ENCODE measurements around the gene SPSB3.

Gene SPSB3

GRCh38 chr16:1830213-1830612 is 47.8 kb upstream of the SPSB3 start (continued):
- TF ChIP-seq ZNF660 (tag by site-specific recombination; IDR thresholded peaks at IDR 0.05) (no peak), ZNF792 (tag by site-specific recombination; IDR thresholded peaks at IDR 0.05) (no peak), ZNF10 (tag by site-specific recombination; IDR thresholded peaks at IDR 0.05) (no peak), AEBP2 (tag by site-specific recombination; IDR thresholded peaks at IDR 0.05; ENCODE audit: borderline replicate concordance) (no peak), MEIS1 (CRISPR knock-in tag; IDR thresholded peaks at IDR 0.05; ENCODE audit: borderline replicate concordance) (no peak), ZNF555 (tag by site-specific recombination; conservative IDR thresholded peaks at IDR 0.05) (no peak), ZNF121 (tag by site-specific recombination; IDR thresholded peaks at IDR 0.05) (no peak)

- H3K27ac ChIP-seq (ENCODE audit: extremely low read depth, low read depth, low read length), result no peak overlapping the region
- H3K36me3 ChIP-seq (ENCODE audit: control insufficient read depth in 2 of 2, insufficient read depth in 1 of 2, low read length in 2 of 2), result peaks cover 0 to 15% of the 10 kb centered on the region in 2 experiments; a peak in 2 of 3 replicates
- no peaks in the 10 kb centered on the region for H3K4me1 ChIP-seq (ENCODE audit: control insufficient read depth, insufficient read depth, low read length)
- no peaks in the 10 kb centered on the region for H3K9me3 ChIP-seq (ENCODE audit: control insufficient read depth, insufficient read depth, low read depth, low read length)
- ChIA-PET CTCF (no interaction called here), POLR2A (no interaction called here)
- TF ChIP-seq ZNF501 (tag by site-specific recombination; IDR thresholded peaks at IDR 0.05) (no peak), KLF17 (tag by site-specific recombination; IDR thresholded peaks at IDR 0.05) (no peak), BCL11B (tag by site-specific recombination; IDR thresholded peaks at IDR 0.05; ENCODE audit: low read depth) (no peak), PRDM2 (tag by site-specific recombination; IDR thresholded peaks at IDR 0.05; ENCODE audit: borderline replicate concordance) (no peak), ZNF404 (tag by site-specific recombination; IDR thresholded peaks at IDR 0.05) (no peak)
- no peak overlapping the region for H3K4me3 ChIP-seq (ENCODE audit: low read depth, low read length)
Measured at GRCh38 chr16:1828645-1829410, 46.5 kb upstream of the SPSB3 start.
